Skin epidermis (tissue), 12 donors: ENCODE data around the gene WNT3A.

Experiments
- H3K27ac ChIP-seq, 21 experiments: fragments of 200-600 bp; sonication (generic) in 11 of 21; one replicate each; pipeline ENCODE4 v1.5.0; 2020; ENCODE audit warnings: mild to moderate bottlenecking in 3 of 21, inconsistent platforms in 2 of 21, moderate library complexity in 2 of 21
- H3K4me3 ChIP-seq, 7 experiments: fragments of 200-600 bp; sonication (generic) in 2 of 7; one replicate each; pipeline ENCODE4 v1.5.0; 2020; ENCODE audit warnings: inconsistent platforms in 2 of 7, mild to moderate bottlenecking in 2 of 7, moderate library complexity in 1 of 7

The WNT3A gene

DNA sequence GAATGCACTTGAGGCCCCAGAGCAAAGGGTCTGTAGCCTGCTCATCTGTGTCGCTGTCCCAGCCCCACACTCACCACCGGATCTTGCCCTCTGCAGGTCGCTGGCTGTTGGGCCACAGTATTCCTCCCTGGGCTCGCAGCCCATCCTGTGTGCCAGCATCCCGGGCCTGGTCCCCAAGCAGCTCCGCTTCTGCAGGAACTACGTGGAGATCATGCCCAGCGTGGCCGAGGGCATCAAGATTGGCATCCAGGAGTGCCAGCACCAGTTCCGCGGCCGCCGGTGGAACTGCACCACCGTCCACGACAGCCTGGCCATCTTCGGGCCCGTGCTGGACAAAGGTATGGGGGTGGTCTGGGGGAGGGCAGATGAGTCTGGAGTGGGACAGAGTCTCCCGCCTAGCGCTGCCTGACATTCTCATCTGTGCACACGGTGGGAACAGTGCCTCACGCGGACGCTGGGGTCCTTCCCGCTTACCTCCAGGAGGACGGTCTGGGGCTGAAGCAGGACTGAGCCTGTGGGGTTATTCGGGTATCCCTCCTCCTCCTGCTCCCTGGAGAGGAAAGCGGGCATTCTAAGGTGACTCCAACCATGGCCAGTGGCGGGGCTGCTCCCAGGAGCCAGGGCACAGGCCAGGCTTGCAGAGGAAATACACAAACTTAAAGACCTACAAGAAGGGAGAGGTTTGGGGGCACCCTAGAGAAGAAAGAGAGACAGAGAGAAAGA is 15.9 kb downstream of the WNT3A start:
- no peak overlapping the region for H3K27ac ChIP-seq
- H3K4me3 ChIP-seq, result no peak overlapping the region

DNA sequence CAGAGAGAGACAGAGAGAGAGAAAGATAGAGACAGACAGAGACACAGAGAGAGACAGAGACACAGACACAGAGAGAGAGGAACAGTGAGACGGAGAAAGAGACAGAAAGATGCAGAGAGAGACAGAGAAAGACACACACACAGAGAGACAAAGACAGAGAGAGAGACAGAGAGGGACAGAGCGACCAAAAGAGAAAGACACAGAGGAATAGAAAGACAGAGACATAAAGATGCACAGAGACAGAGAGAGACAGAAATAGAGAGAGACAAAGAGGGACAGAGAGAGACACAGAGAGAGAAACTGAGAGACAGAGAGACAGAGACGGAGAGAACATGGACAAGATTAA is 16.5 kb downstream of the WNT3A start:
- no peak overlapping the region for H3K27ac ChIP-seq
- no peak overlapping the region for H3K4me3 ChIP-seq

DNA sequence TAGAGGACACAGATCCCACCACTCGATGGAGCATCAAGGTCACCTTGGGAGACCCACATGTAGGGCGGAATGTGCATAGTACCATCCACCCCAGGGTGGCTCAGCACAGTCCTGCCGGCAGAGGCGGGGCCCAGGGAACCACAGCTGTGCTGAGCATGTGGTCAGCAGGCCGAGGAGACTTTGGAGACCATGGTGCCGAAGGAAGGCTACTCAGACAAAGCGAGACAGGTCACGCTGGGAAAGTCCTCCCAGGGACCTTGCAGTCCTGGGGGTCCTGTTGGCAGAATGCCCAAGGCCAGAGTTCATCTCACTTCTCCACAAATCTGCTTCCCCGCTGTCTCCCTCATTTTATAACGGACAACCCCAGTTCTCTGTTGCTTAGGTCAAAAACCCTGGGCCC is 22.5 kb downstream of the WNT3A start:
- Histone ChIP-seq H3K4me3 (no peak overlapping the region), H3K27ac (no peak overlapping the region)

DNA sequence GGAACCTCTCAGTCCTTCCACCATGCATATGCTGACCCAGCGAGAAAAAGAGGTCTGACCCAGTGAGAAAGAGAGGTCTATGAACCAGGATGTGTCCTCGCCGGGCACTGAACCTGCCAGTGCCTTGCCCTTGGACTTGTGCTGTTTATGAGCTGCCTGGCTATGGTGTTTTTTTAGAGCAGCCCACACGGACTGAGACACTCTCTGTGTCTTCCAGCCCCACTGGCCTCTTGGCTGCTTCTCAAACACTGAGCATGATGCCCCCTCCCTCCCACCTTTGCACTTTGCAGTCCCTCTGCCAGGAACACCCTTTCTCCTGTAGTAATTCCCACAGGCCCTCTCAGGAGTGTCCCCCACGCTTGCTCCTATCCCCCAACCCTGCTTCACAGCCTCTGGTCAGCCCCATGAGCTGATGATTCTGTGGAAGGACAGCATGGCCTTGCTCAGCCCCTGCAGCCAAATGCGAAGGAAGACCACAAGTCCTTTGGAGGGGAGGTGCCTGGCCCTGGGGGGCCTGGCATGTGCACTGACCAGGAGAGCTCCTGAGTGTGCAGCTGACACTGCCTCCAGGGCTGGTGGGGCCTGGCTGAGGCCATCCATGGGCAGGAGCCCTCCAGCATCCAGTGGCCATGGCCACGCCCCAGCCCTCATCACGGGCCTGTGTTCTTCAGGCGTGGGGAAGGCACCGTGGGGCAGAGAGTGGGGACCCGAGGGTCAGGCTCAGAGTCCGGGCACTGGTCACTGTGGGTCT is 23.8 kb downstream of the WNT3A start:
- Histone ChIP-seq H3K4me3 (no peak overlapping the region), H3K27ac (no peak overlapping the region)

DNA sequence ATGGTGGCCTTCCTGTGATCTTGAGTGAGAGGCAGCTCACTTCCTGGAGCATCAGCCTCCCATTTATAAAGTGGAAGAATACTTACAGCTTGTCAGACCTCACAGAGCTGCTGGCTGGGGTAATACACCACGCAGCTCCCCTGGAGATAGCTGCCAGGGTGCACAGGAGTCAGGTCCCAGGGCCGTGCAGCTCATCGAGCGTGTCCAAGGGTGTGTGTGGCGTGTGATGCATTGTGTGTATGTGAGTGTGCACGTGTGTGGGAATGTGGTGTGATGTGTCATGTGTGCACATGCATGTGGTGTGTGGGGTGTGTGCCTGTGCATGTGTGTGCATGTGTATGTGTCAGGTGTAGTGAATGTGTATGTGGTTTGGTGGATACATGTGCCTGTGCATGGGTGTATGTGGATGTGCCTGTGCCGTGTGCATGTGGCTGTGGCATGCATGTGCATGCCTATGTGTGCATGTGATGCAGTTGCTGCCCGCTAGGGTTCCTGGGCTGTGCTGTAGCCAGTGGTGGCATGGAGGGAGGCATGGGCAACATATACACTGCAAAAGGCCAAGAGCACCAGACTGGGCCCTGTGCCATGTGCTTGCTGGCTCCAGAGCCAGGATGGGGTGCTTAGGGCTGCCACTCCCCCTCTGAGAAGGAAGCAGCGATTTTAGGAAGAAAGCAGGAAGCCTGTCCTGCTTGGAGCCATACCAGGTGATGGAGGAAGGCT is 24.6 kb downstream of the WNT3A start:
- Histone ChIP-seq H3K4me3 (no peak overlapping the region), H3K27ac (no peak overlapping the region)

DNA sequence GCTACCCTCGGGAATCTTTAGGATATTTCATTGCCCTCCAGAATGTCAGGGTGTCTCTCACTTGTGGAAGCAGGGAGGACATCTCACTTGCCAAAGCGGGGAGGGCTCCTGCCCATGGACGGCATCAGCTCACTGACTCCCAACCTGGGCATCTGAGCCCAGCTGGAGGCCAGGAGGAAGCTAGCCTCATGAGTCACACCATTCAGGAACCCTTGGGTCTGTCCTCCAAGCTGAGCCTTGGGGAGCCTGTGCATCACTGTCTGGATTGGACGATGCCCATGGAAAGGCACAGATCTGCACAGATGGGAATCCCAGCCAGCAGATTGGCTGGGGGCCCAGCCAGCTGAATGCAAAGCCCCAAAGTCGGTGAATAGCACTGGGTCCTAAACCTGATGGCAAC is 25.2 kb downstream of the WNT3A start:
- no peak overlapping the region for H3K4me3 ChIP-seq
- H3K27ac ChIP-seq, result no peak overlapping the region

DNA sequence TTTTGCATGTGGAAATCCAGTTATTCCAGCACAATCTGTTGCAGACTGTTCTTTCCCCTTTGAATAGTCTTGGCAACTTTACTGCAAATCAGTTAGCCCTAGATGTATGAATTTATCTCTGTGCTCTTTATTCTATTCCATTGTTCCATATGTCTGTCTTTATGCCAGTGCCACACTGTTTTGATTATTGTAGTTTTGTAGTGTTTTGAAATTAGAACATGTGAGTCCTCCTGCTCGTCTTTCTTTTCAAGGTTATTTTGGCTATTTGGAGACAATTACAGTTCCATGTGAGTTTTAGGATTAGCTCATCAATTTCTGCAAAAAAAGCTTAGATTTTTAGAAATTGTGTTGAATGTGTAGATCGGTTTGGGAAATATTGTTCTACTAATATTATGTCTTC is 26.6 kb downstream of the WNT3A start:
- no peak overlapping the region for H3K27ac ChIP-seq
- H3K4me3 ChIP-seq, result no peak overlapping the region

DNA sequence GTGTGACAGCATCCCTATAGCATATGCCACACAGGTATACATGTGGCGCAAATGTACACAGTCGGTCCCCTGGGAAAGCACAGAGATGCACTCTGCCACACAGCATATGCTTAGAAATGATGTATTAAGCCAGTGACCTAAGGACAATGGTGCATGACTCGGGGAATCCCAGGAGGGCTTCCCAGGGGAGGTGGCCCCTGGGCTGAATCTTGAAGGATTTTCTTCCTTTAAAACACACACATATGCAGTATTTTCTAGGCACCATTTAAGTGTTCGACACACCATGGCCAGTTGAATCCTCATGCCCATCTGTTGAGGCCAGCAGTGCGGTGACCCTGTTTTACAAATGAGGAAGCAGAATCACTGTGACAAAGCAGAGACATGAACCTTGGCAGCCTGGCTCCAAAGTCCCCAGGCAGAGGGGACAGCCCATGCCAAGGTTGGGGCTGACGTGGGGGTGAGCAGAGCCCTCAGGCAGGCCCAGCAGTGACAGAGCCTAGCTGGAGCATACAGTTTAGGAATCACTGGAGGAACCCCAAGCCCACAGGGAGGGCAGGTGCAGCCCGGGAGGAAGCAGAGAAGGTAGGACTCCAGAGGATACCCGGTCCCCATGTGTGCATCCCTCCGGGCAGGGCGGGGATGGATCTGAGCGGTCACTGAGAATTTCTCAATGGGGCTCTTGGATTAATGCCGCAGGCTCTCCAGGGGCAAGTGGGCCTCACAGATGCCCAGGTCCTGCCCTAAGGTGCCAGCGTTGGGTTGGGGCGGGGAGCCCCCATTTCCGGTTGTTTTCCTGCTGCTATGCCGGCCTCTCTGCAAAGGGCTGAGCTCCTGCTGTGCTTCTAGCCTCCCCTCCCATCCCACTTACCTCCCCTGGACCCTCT is 28.4 kb downstream of the WNT3A start:
- Histone ChIP-seq H3K27ac (no peak overlapping the region), H3K4me3 (no peak overlapping the region)

DNA sequence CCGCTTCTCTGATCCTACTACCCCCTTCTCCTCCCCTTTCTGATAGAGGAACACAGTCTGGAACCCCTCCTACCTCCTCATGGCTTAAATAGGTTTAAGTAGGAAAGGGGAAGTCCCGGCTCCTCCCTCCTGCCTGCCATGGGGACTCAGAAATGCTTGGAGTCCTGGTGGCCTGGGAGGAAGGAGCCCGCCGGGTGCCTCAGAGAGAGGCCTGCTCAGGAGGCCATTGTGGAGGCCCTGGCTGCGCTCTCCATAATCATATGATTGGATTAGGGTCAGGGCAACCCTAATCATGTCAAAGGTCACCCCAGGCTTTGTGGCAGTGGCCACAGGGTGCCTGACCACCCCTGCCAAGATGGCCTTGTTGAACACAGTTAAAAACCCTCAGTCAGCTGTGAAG is 29.0 kb downstream of the WNT3A start:
- H3K4me3 ChIP-seq, result no peak overlapping the region
- H3K27ac ChIP-seq, result no peak overlapping the region

DNA sequence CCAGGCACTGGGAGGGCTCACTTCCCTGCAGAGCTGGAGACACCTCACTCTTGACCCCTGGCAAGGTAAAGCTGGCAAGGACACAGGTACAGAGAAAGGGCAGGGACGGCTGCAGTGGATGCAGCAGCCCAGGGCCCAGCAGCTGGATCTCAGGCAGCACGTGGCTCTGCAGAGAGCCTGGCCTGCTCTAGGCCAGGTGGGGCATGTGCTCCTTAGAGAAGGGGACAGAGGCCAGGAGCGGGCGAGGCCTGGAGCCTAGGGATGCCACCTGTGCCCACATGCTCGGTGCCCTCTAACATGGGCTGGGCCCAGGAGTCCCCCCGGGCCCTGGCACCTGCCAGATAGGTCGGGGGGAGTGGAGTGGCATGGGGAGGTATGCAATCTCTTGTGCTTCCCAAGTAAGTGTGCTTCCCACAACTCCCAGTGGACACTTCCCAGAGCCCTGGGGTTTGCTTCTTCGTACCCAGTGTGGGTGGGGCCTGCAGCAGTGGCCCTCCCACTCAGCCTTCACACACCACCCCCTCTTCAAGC is 30.0 kb downstream of the WNT3A start:
- Histone ChIP-seq H3K4me3 (no peak overlapping the region), H3K27ac (no peak overlapping the region)

DNA sequence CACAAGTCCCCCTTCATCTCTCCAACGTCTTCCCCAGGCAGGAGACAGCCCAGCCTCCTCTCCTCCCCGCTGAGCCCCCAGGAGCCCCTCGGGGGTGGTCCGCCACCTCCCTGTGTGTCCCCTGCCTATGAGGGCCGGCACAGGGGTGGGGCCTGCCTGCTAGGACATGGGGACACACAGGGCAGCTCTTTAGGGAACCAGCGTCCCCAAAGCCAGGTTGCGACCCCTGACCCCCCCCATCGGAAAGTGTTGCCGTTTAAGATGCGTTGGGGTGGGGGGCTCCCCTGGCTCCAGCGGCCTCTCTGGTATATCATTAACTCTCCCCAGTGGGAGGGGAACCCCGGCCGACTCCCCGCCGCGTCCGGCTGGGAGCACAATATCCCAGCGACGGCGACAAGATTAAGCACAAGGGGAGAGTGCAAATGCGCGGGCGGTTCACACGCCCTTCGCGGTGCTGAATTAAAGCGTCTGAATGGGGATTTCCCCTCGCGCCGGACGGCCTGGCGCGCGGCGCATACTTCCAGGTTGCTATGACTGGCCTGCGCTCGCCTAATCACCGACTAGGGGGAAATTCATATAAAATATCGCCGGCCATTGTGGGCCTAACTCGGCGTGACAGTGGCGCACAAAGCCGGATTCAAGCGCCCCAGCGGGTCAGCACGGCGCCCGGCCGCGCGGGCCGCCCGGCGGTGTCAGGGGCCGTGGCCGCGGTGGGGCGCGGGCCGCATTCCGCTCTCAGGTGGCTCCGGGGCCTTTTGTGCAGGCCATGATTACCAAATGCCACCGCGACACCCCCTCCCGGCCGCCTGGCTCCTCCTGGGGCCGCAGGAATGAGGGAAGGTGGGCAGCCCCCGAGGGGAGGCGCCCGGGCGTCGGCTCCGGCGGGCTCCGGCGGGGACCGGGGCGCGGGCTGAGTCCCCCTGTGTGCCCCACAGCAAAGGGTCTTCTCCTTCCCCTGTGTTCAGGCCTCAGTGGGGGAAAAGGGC is 30.9 kb downstream of the WNT3A start:
- H3K27ac ChIP-seq, result no peak overlapping the region
- H3K4me3 ChIP-seq, result peak overlapping the region in 3 of 7 experiments; percentile 14 to 37 (median 17)

DNA sequence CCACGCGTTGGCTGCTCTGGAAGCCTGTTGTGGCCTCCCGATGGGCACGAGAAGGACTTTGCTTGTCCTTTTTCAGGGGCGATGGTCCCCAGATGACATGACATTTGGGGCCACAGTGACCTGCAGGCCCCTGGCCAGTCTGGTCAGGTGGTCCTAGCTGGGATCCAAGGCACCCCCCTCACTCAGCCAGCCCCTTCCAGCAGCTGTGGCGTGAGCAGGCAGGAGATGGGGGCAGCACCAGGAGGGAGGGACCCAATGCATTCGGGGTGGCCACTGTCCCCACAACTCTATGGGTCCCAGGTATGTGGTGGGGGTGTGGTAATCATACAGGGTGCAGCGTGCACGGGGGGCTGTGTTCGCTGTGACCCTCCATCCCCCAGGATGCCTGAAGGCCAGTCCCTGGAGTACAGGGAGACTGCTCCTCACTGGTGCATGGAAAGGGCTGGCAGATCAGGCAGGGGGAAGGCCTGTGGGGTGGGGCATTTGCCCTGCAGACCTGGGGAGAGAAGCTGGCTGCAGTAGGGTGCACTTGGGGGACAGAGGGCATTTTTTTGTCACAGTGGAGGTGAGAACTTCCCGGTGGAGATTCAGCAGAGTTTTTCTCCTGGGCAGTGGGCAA is 31.7 kb downstream of the WNT3A start:
- no peak overlapping the region for H3K27ac ChIP-seq
- no peak overlapping the region for H3K4me3 ChIP-seq

DNA sequence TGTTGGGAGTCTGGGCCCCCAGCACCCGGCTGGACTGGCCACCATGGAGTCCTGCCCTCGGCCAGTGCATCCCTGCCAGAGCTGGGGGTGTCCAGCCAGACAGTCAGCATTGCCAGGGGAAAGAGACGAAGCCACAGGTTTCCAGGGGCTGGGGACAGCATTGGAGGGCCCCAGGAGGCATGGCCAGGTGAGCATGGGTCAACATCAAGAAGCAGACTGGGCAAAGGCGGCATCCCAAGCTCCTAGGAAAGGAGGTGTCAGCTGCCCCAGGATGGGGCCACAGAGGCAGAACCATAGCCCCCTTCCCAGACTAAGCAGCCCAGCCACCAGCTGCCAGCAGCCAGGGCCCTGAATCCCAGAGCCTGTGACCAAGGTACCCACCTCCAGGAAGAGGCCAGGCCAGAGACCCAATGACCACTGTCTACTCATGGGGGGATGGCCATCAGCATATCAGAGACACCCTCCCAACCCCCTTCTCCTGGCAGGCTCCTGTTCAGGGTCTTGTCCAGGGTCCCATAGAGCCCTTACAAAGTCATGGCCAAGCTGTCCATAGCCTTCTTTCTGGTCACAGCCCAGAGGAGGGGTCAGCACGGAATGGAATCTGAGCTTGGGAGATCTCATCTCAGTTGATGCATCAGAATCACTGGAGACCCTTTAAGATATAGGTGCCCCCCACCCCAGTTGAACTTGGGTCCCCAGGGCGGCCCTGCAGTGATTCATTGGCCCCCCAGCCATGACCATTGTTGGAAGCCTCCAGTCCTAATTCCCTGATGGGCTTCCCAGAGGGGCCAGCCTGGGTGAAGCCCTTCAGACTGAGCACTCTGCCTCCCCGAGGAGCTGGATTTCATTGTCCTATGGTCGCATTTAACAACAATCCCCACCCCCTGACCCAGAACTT is 32.5 kb downstream of the WNT3A start:
- Histone ChIP-seq H3K27ac (no peak overlapping the region), H3K4me3 (no peak overlapping the region)

DNA sequence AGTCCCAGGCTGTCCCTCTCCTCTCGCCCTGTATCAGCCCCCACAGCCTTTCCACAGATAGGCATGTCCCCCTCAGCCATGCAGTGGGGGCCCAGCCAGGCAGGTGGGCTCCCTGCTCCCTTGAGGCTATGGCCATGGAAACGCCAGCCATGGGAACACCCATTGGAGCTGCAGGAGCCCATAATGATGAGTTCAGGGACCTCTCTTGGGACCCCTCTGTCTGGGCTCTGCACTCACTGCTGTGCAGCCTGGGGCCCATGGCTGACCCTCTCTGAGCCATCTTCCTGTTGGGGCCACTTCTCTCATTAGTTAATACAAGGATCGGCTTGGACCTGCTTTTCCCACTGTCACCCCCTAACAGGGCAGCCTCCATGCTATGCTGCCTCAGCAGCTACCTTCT is 33.2 kb downstream of the WNT3A start:
- Histone ChIP-seq H3K27ac (no peak overlapping the region), H3K4me3 (no peak overlapping the region)

DNA sequence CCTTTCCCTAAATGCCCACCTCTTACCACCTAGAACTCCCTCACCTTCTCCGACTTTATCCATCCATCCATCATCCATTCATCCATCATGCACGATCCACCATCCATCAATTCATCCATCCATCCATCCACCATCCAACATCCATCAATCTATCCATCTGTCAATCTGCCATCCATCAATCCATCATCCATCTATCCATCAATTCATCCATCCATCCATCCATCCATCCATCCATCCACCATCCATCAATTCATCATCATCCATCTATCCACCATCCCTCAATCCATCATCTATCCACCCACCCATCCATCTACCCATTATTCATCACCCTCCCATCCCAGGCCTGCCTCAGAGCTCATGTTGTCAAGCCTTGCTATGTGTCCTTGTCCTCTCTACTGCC is 34.5 kb downstream of the WNT3A start:
- no peak overlapping the region for H3K27ac ChIP-seq
- H3K4me3 ChIP-seq, result no peak overlapping the region

DNA sequence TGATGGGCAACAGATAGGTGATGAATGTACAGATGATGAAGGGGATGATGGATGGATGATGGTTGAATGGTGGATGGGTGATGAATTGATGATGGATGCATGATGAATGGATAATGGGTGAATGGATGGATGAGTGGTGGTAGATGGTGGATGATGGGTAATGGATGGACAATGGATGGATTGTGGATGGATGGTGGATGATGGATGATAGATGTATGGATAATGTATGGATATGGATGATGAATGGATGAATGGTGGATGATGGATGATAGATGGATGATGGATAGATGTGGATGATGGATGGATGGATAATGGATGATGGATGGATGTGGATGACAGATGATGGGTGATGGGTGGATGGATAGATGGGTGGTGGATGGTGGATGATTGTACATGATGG is 35.7 kb downstream of the WNT3A start:
- Histone ChIP-seq H3K27ac (no peak overlapping the region), H3K4me3 (no peak overlapping the region)

DNA sequence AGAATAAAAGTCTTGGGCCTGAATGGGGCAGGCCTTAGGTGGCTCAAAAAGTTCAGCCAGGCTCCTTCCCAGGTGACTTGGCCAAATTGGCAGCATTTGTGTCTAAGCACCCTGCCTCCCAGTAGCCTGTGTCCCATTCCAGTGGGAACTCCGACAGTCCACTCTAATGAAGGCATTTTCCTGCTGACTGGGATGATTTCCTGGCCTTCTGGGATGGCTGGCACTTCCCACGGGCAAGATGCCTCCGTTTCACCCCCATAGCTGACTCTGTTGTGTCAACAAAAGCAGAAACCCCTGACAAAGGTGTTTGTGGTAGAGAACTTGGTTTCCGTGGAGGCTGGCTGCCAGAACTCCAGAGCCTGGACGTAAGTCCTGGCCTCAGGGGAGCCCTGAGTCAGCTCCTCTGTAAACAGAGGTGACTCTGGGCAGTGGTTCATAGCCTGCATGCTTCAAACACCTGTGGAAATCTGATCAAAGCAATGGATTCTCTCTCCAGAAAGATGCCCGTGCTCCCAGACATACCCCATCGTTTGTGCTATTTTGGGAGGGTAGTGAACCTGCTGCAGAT is 36.6 kb downstream of the WNT3A start:
- no peak overlapping the region for H3K27ac ChIP-seq

More for the DNA sequence above, 36.6 kb downstream of the WNT3A start:
- H3K4me3 ChIP-seq, result no peak overlapping the region
